Natural killer cell treated with Interleukin-12 subunit alpha and Interleukin-12 subunit beta and Interleukin-15 and Interleukin-18, amount 100 ng/mL, for 72 hours (primary cell): ENCODE results near the gene MMAB. TPM values are rescaled to one million over a fixed set of nuclear protein-coding genes. Genes with fewer than 3 reads are reported as not detected.

Experiments
- ATAC-seq, 2 donors: fragments of 150-1000 bp; cut with Tn5 transposase in 1 of 2; sonication (Bioruptor Pico), chemical (Tn5 transposase) in 1 of 2; 2 replicates each; pipeline ENCODE4 v1.10.0; 2021
- DNase-seq: peaks from one replicate; pipeline ENCODE4 v3.0.0; 2022; ENCODE audit warnings: low spot score
- H3K27ac Mint-ChIP-seq, 2 donors: 1 replicate in 1 of 2; 2 replicates in 1 of 2; pipeline ENCODE4 v1.8.0; 2022; ENCODE audit warnings: mixed read lengths in 2 of 2, mild to moderate bottlenecking in 1 of 2, moderate library complexity in 1 of 2
- H3K27me3 Mint-ChIP-seq, 2 donors: 1 replicate in 1 of 2; 2 replicates in 1 of 2; pipeline ENCODE4 v1.8.0; 2022; ENCODE audit warnings: mixed read lengths in 2 of 2
- H3K36me3 Mint-ChIP-seq: one replicate; pipeline ENCODE4 v1.8.0; 2022; ENCODE audit warnings: mixed read lengths
- H3K4me1 Mint-ChIP-seq, 2 donors: 1 replicate in 1 of 2; 2 replicates in 1 of 2; pipeline ENCODE4 v1.8.0; 2022; ENCODE audit warnings: low read depth in 2 of 2, mixed read lengths in 2 of 2, mild to moderate bottlenecking in 1 of 2
- H3K4me3 Mint-ChIP-seq: one replicate; pipeline ENCODE4 v1.8.0; 2022; ENCODE audit warnings: mixed read lengths
- H3K9me3 Mint-ChIP-seq: 2 replicates; pipeline ENCODE4 v1.8.0; 2022; ENCODE audit warnings: mixed read lengths
- total RNA-seq, 2 donors: library from RNA; stranded (reverse); gene quantifications; one replicate each; pipeline ENCODE4 v1.2.3, GENCODE V29; 2022

Gene MMAB
- total RNA-seq, 2 donors from 2014 or later: 36.4 to 40.2 TPM

GRCh38 chr12:109597795-109598427 lies 24.6 kb upstream of the MMAB start:
- H3K4me1 Mint-ChIP-seq: peaks cover 19% of the 10 kb centered on the region in 2 donors
- no peaks in the 10 kb centered on the region for H3K27me3 Mint-ChIP-seq
- no peaks in the 10 kb centered on the region for H3K9me3 Mint-ChIP-seq
- no peak overlapping the region for H3K4me3 Mint-ChIP-seq
- ATAC-seq (peak; percentile 41 to 62), DNase-seq (peak; percentile 80)
- no peaks in the 10 kb centered on the region for H3K36me3 Mint-ChIP-seq
- no peak overlapping the region for H3K27ac Mint-ChIP-seq

GRCh38 chr12:109597414-109597794 lies 24.1 kb upstream of the MMAB start:
- Mint-ChIP-seq H3K27ac (no peak overlapping the region), H3K9me3 (no peaks in the 10 kb centered on the region), H3K27me3 (no peaks in the 10 kb centered on the region), H3K36me3 (no peaks in the 10 kb centered on the region), H3K4me1 (peaks cover 19% of the 10 kb centered on the region in 2 donors), H3K4me3 (no peak overlapping the region)
- DNase-seq (no peak), ATAC-seq (no peak)

GRCh38 chr12:109596418-109597244 lies 23.3 kb upstream of the MMAB start:
- no peaks in the 10 kb centered on the region for H3K27me3 Mint-ChIP-seq
- H3K27ac Mint-ChIP-seq: no peak overlapping the region
- no peak for ATAC-seq

GRCh38 chr12:109595321-109595902 lies 22.1 kb upstream of the MMAB start:
- Mint-ChIP-seq H3K27ac (no peak overlapping the region), H3K4me3 (no peak overlapping the region), H3K36me3 (no peaks in the 10 kb centered on the region), H3K27me3 (no peaks in the 10 kb centered on the region), H3K4me1 (peaks cover 19% of the 10 kb centered on the region in 2 donors), H3K9me3 (no peaks in the 10 kb centered on the region)
- ATAC-seq (peak; percentile 67 to 72), DNase-seq (no peak)

More at GRCh38 chr12:109596418-109597244, 23.3 kb upstream of the MMAB start:
- Mint-ChIP-seq H3K4me3 (no peak overlapping the region), H3K9me3 (no peaks in the 10 kb centered on the region), H3K4me1 (peaks cover 19% of the 10 kb centered on the region in 2 donors), H3K36me3 (no peaks in the 10 kb centered on the region)
- no peak for DNase-seq

GRCh38 chr12:109594556-109595317 lies 21.4 kb upstream of the MMAB start:
- H3K27ac Mint-ChIP-seq: no peak overlapping the region
- H3K4me3 Mint-ChIP-seq: no peak overlapping the region
- DNase-seq: no peak
- H3K9me3 Mint-ChIP-seq: no peaks in the 10 kb centered on the region
- no peak for ATAC-seq
- no peaks in the 10 kb centered on the region for H3K36me3 Mint-ChIP-seq
- peaks cover 19% of the 10 kb centered on the region in 2 donors for H3K4me1 Mint-ChIP-seq
- no peaks in the 10 kb centered on the region for H3K27me3 Mint-ChIP-seq

GRCh38 chr12:109592905-109593272 lies 19.6 kb upstream of the MMAB start:
- ATAC-seq (no peak), DNase-seq (no peak)
- Mint-ChIP-seq H3K27me3 (no peaks in the 10 kb centered on the region), H3K9me3 (no peaks in the 10 kb centered on the region), H3K36me3 (no peaks in the 10 kb centered on the region), H3K27ac (no peak overlapping the region), H3K4me1 (peaks cover 15 to 16% of the 10 kb centered on the region in 2 donors), H3K4me3 (no peak overlapping the region)

- ATAC-seq: no peak
- Mint-ChIP-seq H3K27me3 (no peaks in the 10 kb centered on the region), H3K9me3 (no peaks in the 10 kb centered on the region), H3K36me3 (no peaks in the 10 kb centered on the region), H3K27ac (no peak overlapping the region), H3K4me1 (peaks cover 11% of the 10 kb centered on the region in 2 donors), H3K4me3 (no peak overlapping the region)
- DNase-seq: no peak
Observed at GRCh38 chr12:109592195-109592904, 19.0 kb upstream of the MMAB start.

GRCh38 chr12:109591041-109591440 lies 17.7 kb upstream of the MMAB start:
- Mint-ChIP-seq H3K4me1 (peaks cover 11% of the 10 kb centered on the region in 2 donors), H3K36me3 (no peaks in the 10 kb centered on the region), H3K27me3 (no peaks in the 10 kb centered on the region), H3K27ac (no peak overlapping the region), H3K4me3 (no peak overlapping the region), H3K9me3 (no peaks in the 10 kb centered on the region)
- no peak for ATAC-seq
- DNase-seq: no peak

- Mint-ChIP-seq H3K36me3 (no peaks in the 10 kb centered on the region), H3K4me3 (no peak overlapping the region), H3K27me3 (no peaks in the 10 kb centered on the region), H3K9me3 (no peaks in the 10 kb centered on the region), H3K4me1 (peaks cover 7 to 8% of the 10 kb centered on the region in 2 donors), H3K27ac (no peak overlapping the region)
- ATAC-seq (no peak), DNase-seq (no peak)
Observed at GRCh38 chr12:109590566-109590965, 17.3 kb upstream of the MMAB start.

GRCh38 chr12:109589691-109590245 lies 16.5 kb upstream of the MMAB start:
- no peaks in the 10 kb centered on the region for H3K27me3 Mint-ChIP-seq

GRCh38 chr12:109589240-109589590 lies 15.9 kb upstream of the MMAB start:
- Mint-ChIP-seq H3K4me1 (no peaks in the 10 kb centered on the region), H3K27ac (no peak overlapping the region), H3K4me3 (no peak overlapping the region), H3K9me3 (no peaks in the 10 kb centered on the region), H3K27me3 (no peaks in the 10 kb centered on the region), H3K36me3 (no peaks in the 10 kb centered on the region)
- DNase-seq (no peak), ATAC-seq (no peak)

More at GRCh38 chr12:109589691-109590245, 16.5 kb upstream of the MMAB start:
- ATAC-seq: peak in 1 of 2 donors; percentile 7
- peaks cover 4 to 5% of the 10 kb centered on the region in 2 donors for H3K4me1 Mint-ChIP-seq
- H3K4me3 Mint-ChIP-seq: no peak overlapping the region
- H3K9me3 Mint-ChIP-seq: no peaks in the 10 kb centered on the region
- H3K36me3 Mint-ChIP-seq: no peaks in the 10 kb centered on the region
- DNase-seq: no peak
- H3K27ac Mint-ChIP-seq: no peak overlapping the region

GRCh38 chr12:109588461-109589239 lies 15.3 kb upstream of the MMAB start:
- no peak overlapping the region for H3K4me3 Mint-ChIP-seq
- H3K36me3 Mint-ChIP-seq: no peaks in the 10 kb centered on the region
- no peaks in the 10 kb centered on the region for H3K4me1 Mint-ChIP-seq
- H3K27me3 Mint-ChIP-seq: no peaks in the 10 kb centered on the region
- no peak overlapping the region for H3K27ac Mint-ChIP-seq
- no peaks in the 10 kb centered on the region for H3K9me3 Mint-ChIP-seq
- DNase-seq (no peak), ATAC-seq (no peak)
